Measurements from ENCODE around the gene TNFRSF8.

Gene TNFRSF8

GRCh38 chr1:12144236-12144635 lies 81.1 kb downstream of the TNFRSF8 start:
- DNase-seq = no peak

GRCh38 chr1:12144969-12145368 lies 81.9 kb downstream of the TNFRSF8 start:
- no peak for DNase-seq

DNA sequence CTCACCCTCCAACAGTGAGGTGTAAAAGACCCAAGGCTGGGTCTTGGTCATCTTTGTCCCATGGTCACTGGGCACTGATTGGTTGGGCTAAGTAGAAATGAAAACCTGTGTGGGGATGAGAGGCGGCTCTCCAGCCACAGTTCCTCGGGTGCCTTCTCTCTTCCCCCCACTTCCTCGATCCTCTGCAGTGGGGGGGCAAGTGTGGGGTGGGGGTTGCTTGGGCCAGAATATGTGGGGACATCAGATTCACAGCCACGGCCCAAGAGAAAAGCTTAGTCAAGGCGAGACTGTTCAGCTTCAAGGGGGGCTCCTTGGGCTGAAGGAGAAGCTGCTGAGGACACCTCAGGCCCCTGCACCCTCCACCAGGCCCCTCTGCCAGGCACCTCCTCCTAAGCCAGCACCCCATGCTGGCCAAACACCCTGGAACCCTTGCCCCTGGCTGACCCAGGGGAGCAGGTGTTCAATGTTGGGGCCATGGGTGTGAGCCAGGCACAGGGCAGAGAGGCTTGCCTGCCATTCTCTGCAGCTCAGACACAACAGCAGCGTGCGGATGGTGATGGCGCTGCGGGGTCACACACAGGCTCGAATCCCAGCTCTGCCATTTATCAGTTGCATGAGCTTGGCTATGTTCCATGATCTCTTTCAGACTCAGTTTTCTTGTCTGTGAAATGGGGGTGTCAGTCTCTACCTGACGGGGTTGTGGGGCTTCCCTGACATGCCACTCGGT lies 82.7 kb downstream of the TNFRSF8 start:
- DNase-seq = no peak

GRCh38 chr1:12146343-12147112 lies 83.4 kb downstream of the TNFRSF8 start:
- no peak for DNase-seq

DNA sequence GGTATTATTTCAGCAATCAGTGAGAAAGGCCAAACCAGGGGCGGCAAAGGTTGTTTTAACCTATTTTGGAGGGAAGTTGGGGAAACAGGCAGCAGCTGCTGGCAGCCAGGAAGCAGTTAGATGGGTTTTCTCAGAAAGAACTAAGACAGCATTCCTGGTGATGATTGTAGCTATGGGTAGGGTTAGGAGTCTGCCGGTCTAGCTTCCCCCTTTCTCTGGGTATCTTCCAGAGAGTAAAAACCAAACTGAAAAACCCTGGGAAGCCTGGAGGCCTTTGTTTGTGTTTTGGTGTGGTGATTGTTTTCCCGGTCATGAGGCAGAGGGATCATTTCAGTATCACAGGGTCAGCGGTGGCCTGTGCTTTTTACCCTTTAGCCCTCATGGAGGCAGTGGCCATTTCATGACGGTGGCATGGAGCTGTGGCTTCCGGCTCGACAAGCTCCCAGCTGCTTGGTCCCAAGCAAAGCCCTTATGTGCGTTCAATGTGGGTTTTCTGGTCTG lies 84.1 kb downstream of the TNFRSF8 start:
- no peak for DNase-seq

- DNase-seq = no peak
These were observed 85.3 kb downstream of the TNFRSF8 start for GRCh38 chr1:12148160-12148957.

GRCh38 chr1:12148958-12149790 lies 86.1 kb downstream of the TNFRSF8 start:
- no peak for DNase-seq

DNA sequence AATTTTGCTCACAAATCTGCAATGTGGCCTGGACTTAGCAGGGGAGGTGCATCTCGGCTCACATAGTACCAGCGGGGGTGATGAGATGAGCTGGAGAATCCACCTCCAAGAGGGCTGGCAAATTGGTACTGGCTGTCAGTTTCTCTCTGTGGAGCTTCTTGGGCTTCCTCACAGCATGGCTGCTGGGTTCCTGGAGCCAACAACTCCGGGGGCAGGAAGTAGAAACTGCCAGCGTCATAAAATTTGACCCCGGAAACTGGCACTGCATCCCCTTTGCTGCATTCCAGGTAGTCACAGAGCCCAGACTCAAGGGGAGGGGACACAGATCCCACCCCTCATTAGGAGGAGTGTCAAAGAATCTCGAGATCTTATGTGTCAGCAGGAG lies 86.7 kb downstream of the TNFRSF8 start:
- DNase-seq = no peak

DNA sequence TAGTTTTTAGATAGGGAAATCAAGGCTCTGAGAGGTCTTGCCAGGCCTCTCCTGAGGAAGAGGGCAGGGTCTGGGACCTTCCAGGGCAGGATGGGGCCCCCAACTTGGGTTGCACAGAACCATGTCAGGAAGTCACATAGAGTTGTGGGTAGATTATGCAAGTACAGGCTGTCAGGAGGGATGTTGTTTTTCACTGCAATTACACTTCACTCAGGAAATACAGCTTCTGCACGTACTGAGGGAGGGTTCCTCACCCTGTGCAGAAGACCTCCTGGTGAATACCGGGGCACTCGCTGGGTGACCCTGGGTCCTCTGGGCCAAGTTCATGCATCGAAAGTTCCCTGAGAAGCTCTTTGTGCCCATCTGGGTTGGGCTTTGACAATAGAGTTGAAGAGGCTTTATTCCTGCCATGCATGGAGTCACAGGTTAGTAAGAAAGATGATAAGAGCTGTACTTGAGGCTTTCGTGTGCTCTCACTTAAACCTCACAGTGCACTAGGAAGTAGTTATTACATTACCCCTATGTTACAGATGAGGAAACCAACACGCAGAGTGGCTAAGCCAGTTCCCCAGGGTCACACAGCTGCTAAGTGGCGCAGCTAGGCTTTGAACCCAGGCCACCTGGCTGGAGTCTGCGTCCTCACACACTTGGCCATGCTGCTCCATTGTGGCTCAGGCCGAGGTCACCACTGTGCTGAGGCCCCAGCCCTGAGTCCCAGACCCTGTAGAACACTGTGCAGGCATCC lies 87.5 kb downstream of the TNFRSF8 start:
- DNase-seq = no peak

GRCh38 chr1:12151465-12151864 lies 88.4 kb downstream of the TNFRSF8 start:
- DNase-seq = no peak

GRCh38 chr1:12152113-12152891 lies 89.2 kb downstream of the TNFRSF8 start:
- DNase-seq = no peak

DNA sequence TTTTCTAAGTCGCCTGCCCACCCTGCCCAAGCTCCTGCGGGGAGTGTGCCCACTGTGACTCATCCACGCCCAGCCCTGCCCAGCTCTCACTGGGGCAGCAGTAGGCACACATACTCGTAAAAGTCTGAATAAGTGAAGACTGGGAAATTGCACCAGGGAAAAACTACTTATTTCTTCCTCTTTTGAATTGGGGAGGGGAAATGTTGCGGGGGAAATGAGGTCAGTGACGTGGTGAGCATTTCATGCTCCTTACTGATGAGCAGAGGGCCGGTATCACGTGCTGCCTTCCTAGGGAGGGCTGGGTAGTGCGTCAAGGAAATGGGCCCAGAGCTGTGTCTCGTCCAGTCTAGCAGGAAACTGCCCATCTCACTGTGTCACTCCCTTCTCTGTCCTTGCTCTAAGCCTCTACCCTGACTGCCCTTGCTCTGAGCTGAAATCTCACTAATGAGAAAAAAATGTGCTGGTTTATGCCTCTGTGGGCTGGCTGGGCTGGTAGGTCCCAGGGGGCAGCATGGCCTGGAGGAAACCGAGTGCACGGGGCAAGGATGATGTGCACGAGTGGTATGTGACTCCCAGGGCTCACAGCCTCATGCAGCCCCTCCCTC lies 90.2 kb downstream of the TNFRSF8 start:
- no peak for DNase-seq

GRCh38 chr1:12155328-12155727 lies 92.2 kb downstream of the TNFRSF8 start:
- DNase-seq = no peak

- DNase-seq = no peak
These were observed 94.5 kb downstream of the TNFRSF8 start for GRCh38 chr1:12157366-12158231.

DNA sequence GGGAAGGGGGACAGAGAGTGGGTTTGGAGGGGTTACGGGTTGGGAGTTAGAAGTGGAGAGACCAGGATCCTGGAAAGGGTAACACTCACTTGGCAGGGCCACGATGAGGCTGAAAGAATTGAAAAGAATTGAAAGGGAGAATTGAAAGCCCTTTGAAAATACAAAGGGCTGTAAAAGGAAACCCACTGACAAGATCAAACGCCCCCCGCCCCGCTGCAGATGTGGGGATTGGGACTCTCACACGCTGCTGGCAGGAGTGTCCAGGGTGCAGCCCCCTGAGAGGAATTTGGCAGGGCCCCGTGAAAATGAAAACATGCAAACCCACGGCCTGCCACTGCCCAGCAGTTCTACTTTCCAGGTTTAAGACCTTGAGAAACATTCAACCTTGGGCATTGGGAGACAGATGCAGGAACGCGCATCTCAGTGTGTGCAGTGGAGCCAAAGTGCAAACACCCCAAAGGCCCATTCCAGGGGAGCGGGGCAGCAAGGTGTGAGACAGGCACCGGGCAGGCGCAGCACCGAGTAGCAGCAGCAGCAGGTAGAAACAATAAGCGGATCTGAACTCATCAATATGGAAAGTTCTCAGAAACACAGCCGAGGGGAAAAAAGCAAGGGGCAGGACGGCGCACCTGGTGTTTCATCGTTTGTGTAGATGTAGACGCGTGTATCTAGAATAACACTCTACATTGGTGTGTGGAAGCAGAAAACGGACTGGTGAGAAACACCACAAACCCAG lies 95.4 kb downstream of the TNFRSF8 start:
- no peak for DNase-seq

- DNase-seq = no peak
These were observed 96.7 kb downstream of the TNFRSF8 start for GRCh38 chr1:12159816-12160215.

DNA sequence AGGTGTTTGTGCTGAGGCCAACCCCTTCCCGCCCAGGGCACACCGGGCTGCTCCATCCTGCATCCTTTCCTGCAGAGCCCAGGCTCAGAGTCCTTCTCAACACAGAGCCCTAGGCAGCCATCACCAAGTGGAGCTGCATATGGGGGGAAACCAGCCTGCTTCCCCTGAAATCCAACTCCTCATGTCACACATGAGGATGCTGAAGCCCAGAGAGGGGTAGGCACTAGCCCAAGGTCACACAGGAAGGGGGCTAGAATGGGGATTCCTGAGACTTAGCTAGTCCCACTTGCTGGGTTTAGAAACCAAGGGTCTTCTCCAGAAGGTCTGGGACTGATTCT lies 98.2 kb downstream of the TNFRSF8 start:
- no peak for DNase-seq

- DNase-seq = no peak
These were observed 98.8 kb downstream of the TNFRSF8 start for GRCh38 chr1:12161662-12162458.

All from NCI-H2029 (cell line).